HG02642 (cell line): ENCODE data around the gene LPP.

Source experiments
- ATAC-seq: cut with Tn5 transposase; IDR thresholded peaks from one replicate; pipeline ENCODE4 v1.9.1; 2021; ENCODE audit warnings: mild to moderate bottlenecking; ENCODE audit not compliant: unreplicated experiment, poor library complexity

The LPP gene

DNA sequence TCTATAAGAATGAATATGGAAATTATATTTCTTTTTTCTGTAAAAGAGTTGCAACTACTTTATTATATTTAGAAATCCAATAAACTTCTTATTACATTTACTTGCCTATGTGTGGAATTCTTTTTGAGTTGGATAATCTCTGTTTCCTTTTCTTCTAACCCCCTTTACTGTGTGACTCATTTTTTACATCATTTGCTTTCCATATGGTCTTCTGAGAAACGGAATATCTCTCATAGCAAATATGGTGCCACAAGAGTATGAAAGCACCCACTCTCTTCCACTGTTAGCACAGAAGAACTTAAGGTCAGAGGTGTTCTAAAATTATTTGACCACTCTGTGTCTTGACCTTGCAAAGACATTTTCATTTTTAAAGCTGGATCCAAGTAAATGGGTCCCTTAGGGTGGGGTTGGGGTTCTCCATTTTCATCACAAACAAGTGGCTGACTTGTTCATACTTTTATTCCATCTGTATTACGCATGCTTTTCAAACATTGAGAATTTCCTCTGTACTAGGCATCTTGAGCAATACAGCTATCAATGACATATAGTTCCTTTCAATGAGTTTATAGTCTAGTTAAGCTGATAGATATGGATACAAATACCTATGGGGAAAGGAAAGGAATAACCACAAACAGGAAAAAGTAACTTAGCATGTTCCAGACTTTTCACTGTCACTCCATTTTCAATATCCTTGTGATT is 736.8 kb downstream of the LPP start:
- no peak for ATAC-seq

DNA sequence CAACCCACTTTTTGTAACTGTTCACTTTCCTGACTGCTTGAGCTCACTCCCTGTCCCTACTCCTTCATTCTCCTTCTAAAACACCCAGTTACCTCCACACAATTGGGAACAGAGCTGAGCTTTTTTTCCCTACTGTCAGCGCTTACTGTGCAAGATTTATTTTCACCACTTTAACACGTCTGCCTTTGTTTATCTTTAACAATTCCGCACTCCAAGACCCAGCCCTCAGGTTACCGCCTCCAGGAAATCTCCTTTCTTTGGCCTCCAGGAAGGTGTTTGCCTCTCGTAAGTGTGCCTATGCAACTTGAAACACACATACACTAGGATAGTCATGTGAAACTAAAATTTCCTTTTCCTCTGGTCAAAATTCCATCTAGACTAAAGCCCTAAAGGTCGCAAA is 745.9 kb downstream of the LPP start:
- no peak for ATAC-seq

DNA sequence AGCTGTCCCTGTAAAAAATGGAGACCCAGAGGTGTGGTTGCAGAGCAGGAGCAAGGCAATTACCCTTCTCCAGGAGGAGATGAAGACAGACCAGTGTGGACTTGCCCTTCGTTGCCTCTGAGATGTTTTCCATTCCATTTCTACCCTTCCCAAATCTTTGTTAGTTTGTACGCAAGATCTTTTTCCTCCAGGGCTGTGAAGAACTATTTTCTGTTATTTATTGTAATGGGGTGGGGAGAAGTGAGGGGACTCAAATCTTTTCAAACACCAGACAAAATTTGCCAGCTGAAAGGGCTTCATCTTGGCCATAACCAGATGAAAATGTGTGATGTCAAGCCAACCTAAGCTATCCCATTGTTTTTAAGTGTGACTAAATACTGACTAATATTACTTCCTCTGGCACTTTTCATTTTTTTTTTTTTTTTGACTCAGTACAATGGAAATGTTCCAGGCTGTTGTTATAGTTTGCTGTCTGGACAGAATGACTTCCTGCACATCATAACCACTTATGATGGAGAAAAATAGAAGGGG is 746.5 kb downstream of the LPP start:
- no peak for ATAC-seq

DNA sequence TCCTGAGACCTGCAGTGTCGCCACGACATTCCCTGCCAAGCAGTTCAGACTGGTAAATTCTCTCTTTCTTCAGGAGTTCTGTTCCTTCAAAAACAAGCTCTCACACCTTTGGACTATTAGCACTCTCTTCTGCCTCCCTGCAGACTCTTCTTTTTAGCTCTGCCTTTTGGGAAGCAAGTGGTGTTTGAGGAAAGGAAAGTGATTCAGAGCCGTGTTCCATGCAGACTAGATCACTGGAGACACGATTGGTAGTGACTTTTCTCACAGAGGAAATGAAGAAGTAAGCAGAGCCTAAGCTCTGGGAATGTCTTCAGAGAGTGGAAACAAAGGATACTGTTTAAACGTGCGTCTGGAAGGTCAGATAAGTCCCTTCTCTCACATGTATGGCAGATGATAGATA is 747.2 kb downstream of the LPP start:
- ATAC-seq: no peak

DNA sequence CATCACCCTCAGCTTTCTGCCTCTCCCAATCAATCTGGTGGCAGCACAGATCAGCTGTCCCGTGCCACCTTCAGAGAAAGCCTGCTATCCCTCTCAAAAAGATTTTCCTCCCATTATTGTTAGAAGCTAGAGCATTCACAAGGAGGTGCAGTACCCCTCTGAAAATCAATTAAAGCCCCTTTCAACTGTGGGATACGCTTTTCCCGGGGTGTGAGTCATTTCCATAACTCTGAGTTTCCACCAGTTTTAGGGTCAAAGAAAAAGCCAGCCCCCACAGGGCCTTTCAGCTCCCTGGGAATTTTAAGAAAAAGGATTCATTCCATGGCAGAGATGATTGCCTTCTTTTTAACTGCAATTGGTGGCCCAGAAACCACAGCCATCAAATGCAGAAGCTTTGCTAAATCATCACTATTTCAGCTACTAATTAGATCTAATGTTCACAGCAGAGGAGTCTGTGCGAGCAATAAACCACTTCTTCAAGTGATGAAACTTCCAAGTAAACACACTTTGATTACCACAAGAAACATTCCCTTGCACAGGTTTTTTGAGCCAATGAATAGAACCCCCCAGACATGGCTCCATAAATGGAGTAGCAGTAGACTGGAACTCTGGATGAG is 747.8 kb downstream of the LPP start:
- ATAC-seq: no peak

DNA sequence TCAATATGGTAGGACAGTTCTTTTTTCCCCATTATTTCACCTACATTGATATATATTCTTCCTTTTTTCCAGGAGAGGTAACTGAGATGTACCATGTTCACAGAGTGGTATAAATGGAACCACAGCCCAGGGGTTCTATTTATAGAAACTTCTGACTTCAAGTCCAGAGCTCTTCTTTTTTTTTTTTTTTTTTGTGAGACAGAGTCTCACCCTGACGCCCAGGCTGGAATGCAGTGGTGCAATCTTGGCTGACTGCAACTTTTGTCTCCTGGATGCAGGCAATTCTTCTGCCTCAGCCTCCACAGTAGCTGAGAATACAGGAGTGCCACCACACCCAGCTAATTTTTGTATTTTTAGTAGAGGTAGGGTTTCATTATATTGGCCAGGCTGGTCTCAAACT is 750.7 kb downstream of the LPP start:
- no peak for ATAC-seq

DNA sequence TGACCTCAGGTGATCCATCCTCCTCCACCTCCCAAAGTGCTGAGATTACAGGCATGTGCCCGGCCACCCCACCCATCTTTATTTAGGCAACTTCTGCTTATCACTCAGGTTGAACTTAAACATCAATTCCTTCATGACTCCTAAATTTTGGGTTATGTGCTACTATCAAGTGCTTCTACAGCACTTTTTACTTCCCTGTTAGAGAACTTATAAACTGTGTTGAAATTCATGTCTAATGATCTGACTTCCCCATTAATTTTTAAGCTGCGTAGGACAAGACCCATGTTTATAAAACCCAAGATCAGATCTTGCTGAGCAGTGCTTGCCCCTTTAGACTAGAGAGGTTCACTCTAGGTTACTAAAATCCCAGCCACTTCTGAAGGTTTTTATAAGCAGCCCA is 751.6 kb downstream of the LPP start:
- ATAC-seq: no peak

DNA sequence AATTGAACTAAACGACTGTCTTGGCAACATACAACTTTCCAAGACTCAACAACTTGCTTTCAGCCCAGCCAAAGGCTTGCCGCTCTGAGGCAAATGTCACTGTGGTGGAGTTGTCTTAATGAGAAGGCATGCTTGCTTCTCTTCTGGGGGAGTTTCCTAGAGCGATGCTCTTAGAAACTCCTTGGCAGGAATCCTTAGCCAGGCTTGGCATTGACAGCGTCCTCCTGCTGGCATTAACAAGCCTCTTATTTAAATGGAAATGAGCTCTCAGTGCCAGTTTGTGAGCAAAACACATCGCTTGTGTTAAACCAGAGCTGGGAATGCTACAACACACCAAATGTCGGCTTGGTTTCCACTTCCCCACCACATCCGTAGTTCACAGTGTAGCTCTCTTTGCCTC is 752.3 kb downstream of the LPP start:
- no peak for ATAC-seq

DNA sequence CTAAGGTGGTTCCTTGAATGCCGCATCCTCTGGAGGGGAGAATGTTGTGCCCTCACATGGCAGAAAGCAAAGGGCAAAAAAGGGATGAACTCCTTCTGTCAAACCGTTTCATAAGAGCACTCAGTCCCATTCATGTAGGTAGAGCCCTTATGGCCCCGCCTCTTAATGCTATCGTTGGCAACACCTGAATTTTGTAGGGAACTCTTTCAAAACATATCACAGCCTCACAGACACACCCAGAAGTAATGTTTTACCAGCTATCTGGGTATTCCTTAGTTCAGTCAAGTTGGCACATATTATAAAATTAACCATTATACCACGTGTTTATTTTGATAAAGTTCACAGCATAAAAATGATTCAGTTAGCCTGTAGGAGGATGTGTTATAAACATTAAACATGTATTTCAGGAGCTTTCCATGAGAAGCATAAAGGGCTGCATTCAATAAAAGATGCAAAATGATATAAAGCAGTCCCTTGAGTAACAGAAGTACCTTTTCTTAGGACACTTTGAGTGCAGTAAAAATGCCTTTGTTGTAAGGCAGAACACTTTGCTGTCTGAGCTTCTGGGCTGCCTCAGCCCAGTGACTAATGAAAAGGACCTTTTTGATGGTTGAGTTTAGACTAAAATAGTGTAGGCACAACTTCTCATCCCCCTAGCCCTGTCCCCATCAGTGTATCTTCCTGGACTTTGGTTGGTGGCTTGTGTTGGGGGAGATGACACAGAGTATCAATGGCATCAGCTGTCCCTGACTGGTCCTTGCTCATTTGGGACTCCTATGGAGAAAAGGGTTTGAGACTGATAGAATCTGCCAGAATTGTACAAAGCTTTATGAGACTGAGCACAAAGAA is 754.3 kb downstream of the LPP start:
- no peak for ATAC-seq

DNA sequence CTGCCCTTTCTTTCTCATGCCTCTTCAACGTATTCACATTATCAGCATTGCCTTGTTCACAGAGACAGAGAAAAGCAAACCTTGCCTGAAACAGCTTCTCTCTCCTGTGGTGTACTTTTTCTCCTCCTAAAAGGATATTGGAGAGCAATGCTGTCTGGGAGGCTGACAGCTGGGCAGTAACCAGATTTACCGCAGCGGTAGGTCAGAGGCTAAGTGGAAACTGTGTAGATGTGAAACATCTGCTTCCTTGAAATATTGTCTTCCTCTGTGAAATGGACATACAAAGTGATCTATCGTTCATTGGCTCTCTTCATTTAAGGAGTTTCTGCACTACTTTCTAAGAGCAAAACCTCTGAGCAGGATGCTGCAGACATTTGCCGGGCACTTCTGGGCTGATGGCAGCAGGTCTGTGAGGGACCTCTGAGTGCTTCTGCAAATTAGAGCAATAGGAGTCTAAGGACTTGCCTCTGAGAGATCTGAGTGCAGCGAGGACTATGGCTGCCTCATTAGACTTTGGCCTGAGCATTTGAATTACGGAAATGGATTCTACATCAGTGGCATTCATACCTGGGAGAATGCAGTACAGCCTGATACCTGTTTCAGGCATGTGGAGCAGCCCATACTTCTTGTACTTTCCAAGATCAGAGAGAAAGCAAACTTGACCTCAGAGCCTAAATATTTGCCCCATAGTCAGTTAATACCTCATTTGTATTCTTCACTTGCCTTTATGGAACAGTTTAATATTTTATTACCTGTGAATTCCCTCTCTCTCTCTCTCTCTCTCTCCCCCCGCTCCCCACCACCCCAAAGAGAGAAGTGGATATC is 757.3 kb downstream of the LPP start:
- no peak for ATAC-seq

DNA sequence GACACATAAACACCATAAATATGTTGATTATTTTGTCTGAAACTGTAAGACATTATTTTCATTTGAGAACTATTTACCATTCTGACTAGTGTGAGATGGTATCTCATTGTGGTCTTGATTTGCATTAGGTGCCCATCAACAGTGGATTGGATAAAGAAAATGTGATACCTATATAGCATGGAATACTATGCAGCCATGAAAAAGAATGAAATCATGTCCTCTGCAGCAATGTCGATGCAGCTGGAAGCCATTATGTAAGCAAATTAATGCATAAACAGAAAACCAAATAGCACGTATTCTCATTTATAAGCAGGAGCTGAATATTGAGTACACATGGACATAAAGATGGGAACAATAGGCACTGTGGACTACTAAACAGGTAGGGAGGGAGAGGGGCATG is 759.1 kb downstream of the LPP start:
- no peak for ATAC-seq

DNA sequence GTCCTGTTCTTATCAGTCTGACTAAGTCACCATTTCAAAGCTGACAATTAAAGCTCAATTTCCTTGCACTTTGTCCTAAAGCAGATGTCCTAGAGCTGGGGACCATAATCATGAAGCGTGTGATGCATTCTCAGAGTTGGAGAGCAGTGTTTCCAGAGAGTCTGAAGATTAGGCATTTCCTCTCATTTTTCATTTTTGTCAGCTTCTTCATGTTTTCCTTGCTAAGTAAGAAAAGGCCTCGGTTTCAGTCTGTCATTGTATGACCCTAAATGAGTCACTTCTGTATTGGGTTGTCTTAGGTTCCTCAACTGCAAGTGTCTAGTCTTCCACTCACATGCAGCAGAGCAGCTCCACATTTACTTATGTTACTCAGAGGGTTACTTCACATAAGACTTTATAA is 760.6 kb downstream of the LPP start:
- ATAC-seq: peak; percentile 52

DNA sequence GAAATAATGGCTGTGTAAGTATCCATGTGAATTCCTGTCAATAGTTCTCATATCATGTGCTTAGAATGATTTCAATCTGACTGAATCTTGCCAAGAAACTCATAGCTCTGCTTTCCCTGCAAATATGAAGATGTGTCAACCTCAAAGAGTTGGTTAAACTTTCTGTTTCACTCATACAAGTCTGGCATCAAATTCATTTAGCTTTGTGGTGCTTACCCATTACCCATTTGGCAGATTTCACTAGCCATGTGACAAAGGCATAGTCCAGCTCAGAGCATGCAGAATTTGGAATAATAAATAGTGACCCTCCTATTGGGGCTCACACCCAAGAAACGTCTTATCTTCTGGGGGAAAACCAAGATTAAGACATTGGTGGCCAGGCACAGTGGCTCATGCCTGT is 761.2 kb downstream of the LPP start:
- no peak for ATAC-seq

DNA sequence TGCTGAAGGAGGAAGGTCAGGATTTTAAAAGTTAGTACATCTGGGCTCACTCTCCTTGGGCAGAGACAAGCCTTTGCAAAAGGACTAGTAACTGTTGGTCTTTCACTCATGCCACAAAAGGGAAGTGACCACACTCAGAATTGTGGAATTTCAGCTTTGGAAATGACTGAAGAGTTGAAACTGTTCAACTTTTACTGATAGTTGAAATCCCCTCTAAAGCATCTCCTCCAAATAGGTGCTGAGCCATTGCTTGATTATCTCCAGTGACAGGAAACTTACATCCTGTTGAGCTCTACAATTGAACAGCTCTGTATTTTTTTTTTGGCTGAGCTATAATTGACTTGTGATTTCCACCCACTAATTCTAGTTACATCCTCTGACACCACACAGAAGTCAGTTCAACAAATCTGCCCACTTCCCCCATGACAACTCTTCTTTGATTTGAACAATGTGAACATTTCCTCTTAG is 763.0 kb downstream of the LPP start:
- ATAC-seq: no peak

DNA sequence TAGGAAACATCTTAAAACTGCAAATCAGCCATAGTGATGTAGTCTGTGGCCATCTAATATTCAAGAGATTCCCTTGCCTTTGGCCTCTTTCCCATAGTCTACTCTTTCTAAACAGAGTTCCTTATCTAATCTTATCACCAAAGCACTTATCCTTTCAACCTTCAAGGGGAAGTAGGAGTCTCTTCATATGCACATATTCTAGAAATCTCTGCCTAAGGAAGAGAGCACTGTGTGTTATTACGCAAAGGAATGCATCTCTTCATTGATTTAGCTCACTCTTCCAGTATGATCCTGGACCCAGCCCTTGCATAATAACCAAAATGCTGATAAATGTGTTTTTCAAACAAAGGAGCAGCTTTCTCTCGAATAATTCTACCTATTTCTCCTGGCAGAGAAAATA is 764.1 kb downstream of the LPP start:
- no peak for ATAC-seq

DNA sequence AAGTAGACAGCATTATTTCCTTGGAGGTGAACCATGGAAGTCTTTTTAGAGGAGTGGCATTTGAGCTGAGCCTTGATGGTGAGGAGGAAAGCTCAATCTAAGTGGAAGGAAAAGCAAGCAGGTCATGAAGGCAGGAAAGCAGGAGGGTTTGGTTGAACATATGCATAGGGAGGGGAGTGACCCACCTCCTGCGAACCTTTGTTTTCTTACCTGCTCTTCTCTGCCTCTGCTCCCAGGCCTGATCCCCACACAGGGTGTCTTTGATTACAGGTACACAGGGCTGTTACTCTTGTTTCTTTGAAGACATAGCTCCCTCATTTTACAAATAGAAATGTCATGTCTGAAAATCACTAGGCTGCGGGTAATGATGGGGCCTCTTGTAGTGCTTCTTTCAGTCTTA is 769.7 kb downstream of the LPP start:
- no peak for ATAC-seq

DNA sequence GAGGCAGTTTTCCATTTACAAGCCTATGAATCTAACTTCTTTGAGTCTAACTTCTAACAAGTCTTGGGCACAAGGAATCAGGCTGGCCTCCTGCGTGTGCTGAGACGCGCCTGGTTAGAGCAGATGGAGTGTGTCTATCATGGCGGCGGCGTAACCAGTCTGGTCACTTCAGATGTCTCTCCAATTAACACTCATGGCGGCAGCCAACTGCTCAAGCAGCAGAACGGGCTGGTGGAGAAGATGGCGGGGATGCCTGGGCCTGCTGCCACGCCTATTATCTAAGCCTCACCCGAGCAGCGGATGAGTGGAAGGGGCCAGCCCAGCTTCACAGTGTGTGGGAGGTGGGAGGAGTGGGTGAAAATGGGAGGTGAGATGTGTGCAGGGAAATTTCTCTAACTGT is 771.4 kb downstream of the LPP start:
- ATAC-seq: no peak

DNA sequence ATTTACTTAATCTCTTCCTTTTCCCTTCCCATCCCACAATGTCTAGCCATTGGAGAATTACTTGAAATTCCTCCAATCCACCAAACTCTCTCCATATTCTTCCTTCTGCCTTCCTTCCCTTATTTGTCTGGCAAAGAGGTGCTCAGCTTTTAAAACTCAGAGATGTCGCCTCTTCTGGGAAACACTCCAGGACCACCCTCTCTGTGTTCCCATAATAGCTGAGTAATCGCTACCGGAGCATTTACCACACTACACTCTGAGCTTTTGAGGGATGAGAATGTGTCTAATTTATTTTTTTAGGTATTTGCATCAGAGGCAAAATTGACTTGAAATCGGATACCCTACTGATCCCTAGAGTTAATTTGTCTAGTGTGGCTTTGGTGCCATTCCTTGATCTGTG is 772.2 kb downstream of the LPP start:
- ATAC-seq: no peak

DNA sequence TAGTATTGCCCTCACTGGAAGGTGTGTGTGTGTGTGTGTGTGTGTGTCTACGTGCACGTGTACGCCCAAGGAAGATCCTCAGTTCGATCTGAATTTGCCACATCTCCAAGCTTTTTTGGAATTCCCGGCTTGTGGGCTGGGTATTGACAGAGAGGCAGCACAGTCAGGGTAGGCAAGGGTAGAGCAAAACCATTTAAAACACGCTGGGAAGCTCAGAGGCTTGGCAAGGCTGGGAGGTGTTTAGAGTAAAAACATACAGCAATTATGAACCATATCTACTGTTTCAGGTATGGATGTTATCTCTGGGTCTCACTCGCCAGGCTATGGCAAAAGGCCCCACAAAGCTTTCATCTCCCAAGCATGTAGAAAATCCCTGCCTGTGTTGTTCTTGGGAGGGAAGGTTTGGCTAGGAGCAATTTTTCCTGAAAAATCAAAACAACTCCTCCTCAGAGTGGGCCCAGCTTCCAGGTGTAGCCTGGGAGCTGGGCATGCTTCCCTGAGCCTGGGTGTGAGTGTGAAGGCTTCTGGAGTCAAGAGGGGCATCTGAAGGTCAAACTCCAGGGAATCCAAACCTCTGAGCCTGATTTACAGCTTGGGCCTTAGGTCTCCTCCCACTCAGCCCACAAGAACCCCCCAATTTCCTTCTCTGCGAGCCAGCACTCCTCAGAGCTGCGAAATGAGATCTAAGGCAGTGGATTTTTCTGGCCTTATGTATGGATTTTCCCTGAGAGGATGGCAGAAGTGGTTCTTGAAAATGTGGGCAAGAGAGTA is 773.0 kb downstream of the LPP start:
- ATAC-seq: no peak

DNA sequence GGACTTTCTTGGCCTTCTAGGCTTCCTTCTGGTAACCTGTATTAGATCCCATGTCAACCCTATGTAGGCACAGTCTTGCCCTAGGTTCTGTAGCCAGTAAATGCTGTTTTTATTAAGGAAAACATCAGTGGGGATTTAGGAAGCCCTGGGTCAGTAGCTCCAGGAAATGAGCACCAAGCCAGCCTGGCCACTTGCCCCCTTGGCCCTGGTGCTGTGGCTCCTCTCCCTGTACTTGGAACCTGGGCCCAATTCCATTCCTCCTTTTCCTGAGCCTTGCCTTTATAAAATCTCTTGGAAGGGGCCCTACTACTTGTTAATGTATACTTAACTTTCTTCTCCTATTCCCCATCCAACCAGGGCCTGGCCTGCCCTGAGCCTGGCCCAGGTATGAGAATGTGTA is 774.0 kb downstream of the LPP start:
- ATAC-seq: no peak
